Hematopoietic multipotent progenitor cell treated with erythropoietin and hydrocortisone succinate and interleukin-3 and kit ligand, for 17 days (in vitro differentiated cells): ENCODE results near the gene SOX2.
"Not testable (repeated sequence)": the region's sequence is repeated elsewhere in the genome, so short reads cannot be mapped to it uniquely, and the experiment has no call there.

Source experiments
- DNase-seq: peaks from one replicate; pipeline ENCODE4 v3.0.0-alpha.2; 2015; ENCODE audit warnings: low spot score

SOX2 gene

DNA sequence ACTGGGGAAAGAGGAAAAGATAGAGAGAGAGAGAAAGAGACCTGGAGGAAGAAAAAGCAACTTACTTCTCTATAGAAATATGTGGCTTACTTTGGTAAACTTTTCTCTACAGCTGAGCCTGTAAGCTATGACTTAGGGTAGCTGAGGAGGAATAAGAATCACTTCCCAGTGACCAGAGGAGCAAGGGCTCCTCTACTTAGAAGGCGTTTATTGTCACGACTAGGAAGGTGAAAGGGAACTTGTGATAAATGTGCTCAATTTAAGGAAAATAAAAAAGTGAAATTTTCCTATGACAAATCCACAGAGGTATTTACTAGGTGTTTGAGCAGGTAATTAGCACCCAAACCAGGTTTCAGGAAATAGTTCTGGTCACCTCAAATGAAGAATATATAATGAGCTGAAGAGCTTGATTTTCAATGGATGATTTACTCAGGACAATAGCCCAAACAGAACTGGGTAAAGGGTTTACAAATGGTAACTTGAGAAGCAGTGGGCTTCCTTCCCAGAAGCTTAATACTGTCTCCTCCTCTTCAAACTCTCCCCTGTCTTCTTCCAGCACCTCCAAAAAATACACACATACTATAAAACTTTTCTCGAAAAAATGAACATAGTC lies 46.1 kb downstream of the SOX2 start:
- no peak for DNase-seq

GRCh38 chr3:181761906-181762305 lies 50.2 kb downstream of the SOX2 start:
- DNase-seq = no peak

DNA sequence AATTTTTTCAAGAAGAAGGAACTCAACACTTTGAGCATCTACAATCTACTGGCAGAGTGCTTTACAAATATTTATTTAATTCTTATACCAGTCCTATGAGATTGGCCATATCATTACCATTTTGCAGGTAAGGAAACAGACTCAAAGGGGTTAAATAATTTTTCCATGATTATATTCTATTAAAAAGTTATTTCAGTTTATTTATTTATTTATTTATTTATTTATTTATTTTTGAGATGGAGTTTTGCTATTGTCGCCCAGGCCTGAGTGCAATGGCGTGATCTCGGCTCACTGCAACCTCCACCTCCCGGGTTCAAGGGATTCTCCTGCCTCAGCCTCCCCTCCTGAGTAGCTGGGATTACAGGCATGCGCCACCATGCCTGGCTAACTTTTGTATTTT lies 52.3 kb downstream of the SOX2 start:
- DNase-seq = not testable (repeated sequence)
